Mucosa of descending colon (tissue), 3 donors: ENCODE results near the gene GPR32. TPM values are rescaled to one million over a fixed set of nuclear protein-coding genes. Genes with fewer than 3 reads are reported as not detected.
"Not testable (repeated sequence)": the region's sequence is repeated elsewhere in the genome, so short reads cannot be mapped to it uniquely, and the experiment has no call there.

Experiments used
- ATAC-seq: fragments of 200-7000 bp; cut with Tn5 transposase; one replicate; pipeline ENCODE4 v1.9.1; 2020; ENCODE audit warnings: mild to moderate bottlenecking, moderate library complexity
- DNase-seq, 3 donors: peaks; one replicate each; pipeline ENCODE4 v3.0.0-alpha.2; 2020
- H3K36me3 ChIP-seq: fragments of 200-600 bp; one replicate; pipeline ENCODE4 v1.8.0; 2021; ENCODE audit warnings: low read depth, mild to moderate bottlenecking
- H3K4me1 ChIP-seq: fragments of 200-600 bp; one replicate; pipeline ENCODE4 v1.8.0; 2021; ENCODE audit warnings: low read depth, mild to moderate bottlenecking
- H3K4me3 ChIP-seq: fragments of 200-600 bp; one replicate; pipeline ENCODE4 v1.8.0; 2021; ENCODE audit warnings: mild to moderate bottlenecking
- H3K9me3 ChIP-seq: fragments of 200-600 bp; one replicate; pipeline ENCODE4 v1.8.0; 2021; ENCODE audit warnings: mild to moderate bottlenecking
- CTCF ChIP-seq: fragments of 200-600 bp; IDR thresholded peaks from one replicate; pipeline ENCODE4 v1.8.0; 2022; ENCODE audit warnings: antibody characterized with exemption, mild to moderate bottlenecking
- intact Hi-C, 2 donors: fragments of 100-400 bp; cut with DNase I in 1 of 2; cut with micrococcal nuclease in 1 of 2; formaldehyde crosslinking; loops; one replicate each; pipeline versions ENCODE4 v1.11.0 to v1.11.1; 2022; cut with DNase I, micrococcal nuclease
- long read RNA-seq, 2 donors: library from polyadenylated mRNA; unstranded; transcript quantifications; one replicate each; pipeline ENCODE4 v2.0.0, GENCODE V29; 2019 to 2021
- total RNA-seq, 3 donors: library from RNA; stranded (reverse); fragmentation: NEBNext Ultra II Directional in 2 of 3; extraction: Animal tissue kit (Norgen Biotek cat#: 25700) in 2 of 3; gene quantifications; one replicate each; pipeline versions ENCODE4 v1.2.1 to v1.2.4, GENCODE V29; 2021 to 2023
- donor health status: DM: no; HTN: no; CAD: no; lungs with moderate emphysema.
- donor health status: DM: no; HTN: no; CAD: no.
- donor health status: DM: no; HTN: yes; CAD: no.

The GPR32 gene
- not detected for total RNA-seq
- long read RNA-seq, donor 1: 0 reads
- long read RNA-seq, donor 2: 0 reads

GRCh38 chr19:50770164-50770563 is at the start of gene GPR32:
TSS of gene GPR32 (plus strand) at chr19:50770464. CDS start at chr19:50770601, 137 bp downstream.
- H3K9me3 ChIP-seq, intact Hi-C loops, DNase-seq, H3K36me3 ChIP-seq, ATAC-seq, H3K4me1 ChIP-seq, H3K4me3 ChIP-seq: not testable (repeated sequence)

GRCh38 chr19:50720921-50721381 is 49.3 kb upstream of the GPR32 start:
- no peaks in the 10 kb centered on the region for H3K9me3 ChIP-seq
- peaks cover 16% of the 10 kb centered on the region for H3K4me1 ChIP-seq
- TF ChIP-seq CTCF: no peak
- H3K4me3 ChIP-seq: no peak overlapping the region
- no peak for DNase-seq
- intact Hi-C loops: no loop called here
- no peaks in the 10 kb centered on the region for H3K36me3 ChIP-seq
- no peak for ATAC-seq

- Histone ChIP-seq H3K4me1 (peaks cover 16% of the 10 kb centered on the region), H3K9me3 (no peaks in the 10 kb centered on the region), H3K4me3 (no peak overlapping the region), H3K36me3 (no peaks in the 10 kb centered on the region)
- DNase-seq (no peak), ATAC-seq (no peak)
- no peak for TF ChIP-seq CTCF
- intact Hi-C loops: no loop called here
Measured at GRCh38 chr19:50721441-50722137, 48.7 kb upstream of the GPR32 start.

GRCh38 chr19:50722201-50723013 is 47.9 kb upstream of the GPR32 start:
- no peak for TF ChIP-seq CTCF
- H3K9me3 ChIP-seq: no peaks in the 10 kb centered on the region
- H3K4me1 ChIP-seq: peaks cover 16% of the 10 kb centered on the region
- intact Hi-C loops: no loop called here
- H3K36me3 ChIP-seq: no peaks in the 10 kb centered on the region
- ATAC-seq: no peak
- H3K4me3 ChIP-seq: no peak overlapping the region
- peak in 1 of 3 donors; percentile 40 for DNase-seq

- H3K4me1 ChIP-seq: peaks cover 16% of the 10 kb centered on the region
- no peaks in the 10 kb centered on the region for H3K36me3 ChIP-seq
- intact Hi-C loops: no loop called here
- no peak for TF ChIP-seq CTCF
- ATAC-seq (no peak), DNase-seq (peak; percentile 36 to 61 (median 40))
- H3K9me3 ChIP-seq: no peaks in the 10 kb centered on the region
- H3K4me3 ChIP-seq: no peak within 1 kb of the TSS
Measured at GRCh38 chr19:50723069-50723468, 47.2 kb upstream of the GPR32 start, which contains the start of gene CLEC11A. TSS of gene CLEC11A (plus strand) at chr19:50723364. CDS start at chr19:50723526, 162 bp downstream.
